GM19238 (cell line): ENCODE results near the gene BPTF.
"Not testable (repeated sequence)": the region's sequence is repeated elsewhere in the genome, so short reads cannot be mapped to it uniquely, and the experiment has no call there.

ENCODE experiments used
- DNase-seq: peaks from one replicate; pipeline ENCODE4 v3.0.0; 2011; ENCODE audit warnings: low spot score; ENCODE audit not compliant: insufficient read length

Gene BPTF

GRCh38 chr17:67891481-67892119 lies 66.3 kb downstream of the BPTF start:
- no peak for DNase-seq

GRCh38 chr17:67902511-67903231 lies 77.4 kb downstream of the BPTF start:
- no peak for DNase-seq

- not testable (repeated sequence) for DNase-seq
Observed at GRCh38 chr17:67905298-67905697, 80.0 kb downstream of the BPTF start.

- not testable (repeated sequence) for DNase-seq
Observed at GRCh38 chr17:67910117-67910803, 85.0 kb downstream of the BPTF start.

- DNase-seq = no peak
Observed at GRCh38 chr17:67911059-67911782, 85.9 kb downstream of the BPTF start.

GRCh38 chr17:67912088-67912487 lies 86.8 kb downstream of the BPTF start:
- no peak for DNase-seq

- no peak for DNase-seq
Observed at GRCh38 chr17:67912656-67913055, 87.4 kb downstream of the BPTF start.

- no peak for DNase-seq
Observed at GRCh38 chr17:67920212-67920611, 94.9 kb downstream of the BPTF start.

- DNase-seq = no peak
Observed at GRCh38 chr17:67922503-67922902, 97.2 kb downstream of the BPTF start.

GRCh38 chr17:67928842-67929241 lies 103.5 kb downstream of the BPTF start:
- not testable (repeated sequence) for DNase-seq

GRCh38 chr17:67931227-67931626 lies 105.9 kb downstream of the BPTF start:
- no peak for DNase-seq

- DNase-seq = no peak
Observed at GRCh38 chr17:67942810-67943209, 117.5 kb downstream of the BPTF start.

- no peak for DNase-seq
Observed at GRCh38 chr17:67944035-67944434, 118.7 kb downstream of the BPTF start.

- no peak for DNase-seq
Observed at GRCh38 chr17:67946513-67946912, 121.2 kb downstream of the BPTF start.

- no peak for DNase-seq
Observed at GRCh38 chr17:67947325-67947813, 122.1 kb downstream of the BPTF start.

GRCh38 chr17:67950945-67951344 lies 125.6 kb downstream of the BPTF start:
- DNase-seq = no peak

GRCh38 chr17:67959510-67959909 lies 134.2 kb downstream of the BPTF start:
- DNase-seq = no peak

- not testable (repeated sequence) for DNase-seq
Observed at GRCh38 chr17:67960276-67960675, 135.0 kb downstream of the BPTF start.

GRCh38 chr17:67962156-67962555 lies 136.9 kb downstream of the BPTF start:
- DNase-seq = not testable (repeated sequence)

- DNase-seq = not testable (repeated sequence)
Observed at GRCh38 chr17:67963145-67963572, 137.9 kb downstream of the BPTF start.

GRCh38 chr17:67970783-67971182 lies 145.5 kb downstream of the BPTF start:
- DNase-seq = no peak

GRCh38 chr17:67974185-67974584 lies 148.9 kb downstream of the BPTF start:
- no peak for DNase-seq
